SK-N-SH (cell line): ENCODE data around the gene LTBP1. TPM values are rescaled to one million over a fixed set of nuclear protein-coding genes. Genes with fewer than 3 reads are reported as not detected.

ENCODE experiments used
- CTCF ChIA-PET: fragments of 300-600, 350-600 bp; formaldehyde crosslinking; extraction: SDS; loops from one replicate; lab custom pipeline; 2021; lab: Yijun Ruan, JAX
- POLR2A ChIA-PET: fragments of 350-600 bp; sonication (Branson Sonifier 250); formaldehyde crosslinking; extraction: SDS; loops from one replicate; lab custom pipeline; 2020; ENCODE audit warnings: antibody characterized with exemption, inconsistent platforms; lab: Yijun Ruan, JAX
- DNase-seq: peaks from one replicate; pipeline ENCODE4 v3.0.0; 2012
- H2AFZ ChIP-seq: fragments of 200-600 bp; sonication (generic); 2 replicates; pipeline ENCODE4 v1.8.1; 2016; ENCODE audit warnings: antibody characterized with exemption, mild to moderate bottlenecking, low read depth
- H3F3A ChIP-seq: fragments of 200-600 bp; sonication (generic); replicated peaks from 2 replicates; pipeline ENCODE3; 2016; ENCODE audit warnings: antibody characterized with exemption, mild to moderate bottlenecking; ENCODE audit not compliant: insufficient read depth
- H3K27ac ChIP-seq, 2 experiments: fragments of 200-500 bp in 1 of 2; fragments of 200-600 bp in 1 of 2; sonication (Bioruptor generic) in 1 of 2; sonication (generic), shearing (Covaris generic) in 1 of 2; 2 replicates each; pipeline versions ENCODE4 v1.5.1 to v1.6.1; 2014 to 2016; ENCODE audit warnings: low read depth in 2 of 2, inconsistent platforms in 1 of 2, low read length in 1 of 2, mild to moderate bottlenecking in 1 of 2, mixed read lengths in 1 of 2
- H3K27me3 ChIP-seq: fragments of 200-600 bp; sonication (generic), shearing (Covaris generic); 2 replicates; pipeline ENCODE4 v1.6.1; 2016; ENCODE audit warnings: mixed run types; ENCODE audit not compliant: insufficient read depth
- H3K36me3 ChIP-seq, 2 experiments: fragments of 200-500 bp in 1 of 2; fragments of 200-600 bp in 1 of 2; sonication (Bioruptor generic) in 1 of 2; sonication (generic) in 1 of 2; replicated peaks in 1 of 2; 2 replicates each; pipeline versions ENCODE3 to v1.5.1; 2014 to 2016; ENCODE audit warnings: low read length in 1 of 2, mild to moderate bottlenecking in 1 of 2; ENCODE audit not compliant: insufficient read depth in 2 of 2, control insufficient read depth in 1 of 2
- H3K4me1 ChIP-seq, 2 experiments: fragments of 200-500 bp in 1 of 2; fragments of 200-600 bp in 1 of 2; sonication (Bioruptor generic) in 1 of 2; sonication (generic), shearing (Covaris generic) in 1 of 2; 2 replicates each; pipeline versions ENCODE4 v1.5.1 to v1.6.1; 2014 to 2016; ENCODE audit warnings: low read depth in 1 of 2, low read length in 1 of 2, mixed run types in 1 of 2; ENCODE audit not compliant: insufficient read depth in 2 of 2, control insufficient read depth in 1 of 2
- H3K4me2 ChIP-seq: fragments of 200-600 bp; sonication (generic), shearing (Covaris generic); 2 replicates; pipeline ENCODE4 v1.6.1; 2017; ENCODE audit warnings: mixed run types
- H3K4me3 ChIP-seq, 2 experiments: fragments of 200-500 bp in 1 of 2; fragments of 200-600 bp in 1 of 2; sonication (Bioruptor generic) in 1 of 2; sonication (generic), shearing (Covaris generic) in 1 of 2; 2 replicates each; pipeline versions ENCODE4 v1.5.1 to v1.8.1; 2014 to 2016; ENCODE audit warnings: low read depth in 2 of 2, inconsistent platforms in 1 of 2, low read length in 1 of 2, mild to moderate bottlenecking in 1 of 2, mixed read lengths in 1 of 2, moderate library complexity in 1 of 2
- H3K79me2 ChIP-seq: fragments of 200-600 bp; sonication (generic); 2 replicates; pipeline ENCODE4 v1.8.1; 2017; ENCODE audit warnings: mild to moderate bottlenecking; ENCODE audit not compliant: insufficient read depth
- H3K9ac ChIP-seq: fragments of 200-600 bp; sonication (generic); 2 replicates; pipeline ENCODE4 v1.6.1; 2017; ENCODE audit warnings: mixed run types
- H3K9me2 ChIP-seq: fragments of 200-600 bp; sonication (generic); 2 replicates; pipeline ENCODE4 v1.6.1; 2017; ENCODE audit warnings: mixed run types
- H3K9me3 ChIP-seq: fragments of 200-600 bp; sonication (generic); 2 replicates; pipeline ENCODE4 v1.6.1; 2017; ENCODE audit warnings: mixed run types, mild to moderate bottlenecking, moderate library complexity
- H4K20me1 ChIP-seq: fragments of 200-600 bp; sonication (generic); 2 replicates; pipeline ENCODE4 v1.6.1; 2017; ENCODE audit warnings: mild to moderate bottlenecking, mixed run types; ENCODE audit not compliant: insufficient read depth
- EP300 ChIP-seq, 2 experiments: IDR thresholded peaks; 2 replicates each; pipeline versions ENCODE4 v1.4.0 to v1.6.1; 2012; ENCODE audit warnings: borderline replicate concordance in 1 of 2, low read depth in 1 of 2, low read length in 1 of 2
- EZH2phosphoT487 ChIP-seq: fragments of 200-600 bp; sonication (generic); IDR thresholded peaks from 2 replicates; pipeline ENCODE4 v1.6.1; 2017; ENCODE audit warnings: low read depth, mixed run types, mild to moderate bottlenecking, antibody characterized with exemption, moderate library complexity, borderline replicate concordance
- FOSL2 ChIP-seq: IDR thresholded peaks from 2 replicates; pipeline ENCODE4 v1.4.0; 2012; ENCODE audit warnings: low read depth, mild to moderate bottlenecking, moderate library complexity, borderline replicate concordance
- FOXM1 ChIP-seq: IDR thresholded peaks from 2 replicates; pipeline ENCODE4 v1.4.0; 2012; ENCODE audit warnings: low read depth, mild to moderate bottlenecking
- GABPA ChIP-seq: IDR thresholded peaks from 2 replicates; pipeline ENCODE4 v1.4.0; 2012; ENCODE audit warnings: low read depth, mild to moderate bottlenecking
- GATA2 ChIP-seq: sonication (generic); formaldehyde crosslinking; IDR thresholded peaks from 2 replicates; pipeline ENCODE4 v1.5.0; 2020; ENCODE audit warnings: mild to moderate bottlenecking, missing genetic modification reagents
- IRF3 ChIP-seq: fragments of 150-350 bp; IDR thresholded peaks from 2 replicates; pipeline ENCODE4 v1.6.1; 2016; ENCODE audit warnings: mild to moderate bottlenecking, low read depth, low read length
- POLR2AphosphoS5 ChIP-seq: IDR thresholded peaks from 2 replicates; pipeline ENCODE4 v1.6.1; 2012; ENCODE audit warnings: low read depth, low read length
- RCOR1 ChIP-seq: fragments of 150-350 bp; IDR thresholded peaks from 2 replicates; pipeline ENCODE4 v1.6.1; 2017; ENCODE audit warnings: antibody characterized with exemption, low read length
- REST ChIP-seq: IDR thresholded peaks from 2 replicates; pipeline ENCODE4 v1.6.1; 2012; ENCODE audit warnings: mild to moderate bottlenecking, low read depth, low read length, moderate library complexity
- RFX5 ChIP-seq: IDR thresholded peaks from 2 replicates; pipeline ENCODE4 v1.6.1; 2012; ENCODE audit warnings: mild to moderate bottlenecking, improper control_type of control experiment, low read length
- RXRA ChIP-seq: IDR thresholded peaks from 2 replicates; pipeline ENCODE4 v1.4.0; 2012; ENCODE audit warnings: low read depth, mild to moderate bottlenecking, borderline replicate concordance
- SMC3 ChIP-seq: IDR thresholded peaks from 2 replicates; pipeline ENCODE4 v1.6.1; 2012; ENCODE audit warnings: low read depth, low read length, improper control_type of control experiment
- TCF12 ChIP-seq: IDR thresholded peaks from 2 replicates; pipeline ENCODE4 v1.4.0; 2012
- TEAD4 ChIP-seq: IDR thresholded peaks from 2 replicates; pipeline ENCODE4 v1.4.0; 2012; ENCODE audit warnings: mild to moderate bottlenecking, borderline replicate concordance; ENCODE audit not compliant: insufficient read depth
- USF2 ChIP-seq: fragments of 150-350 bp; IDR thresholded peaks from 2 replicates; pipeline ENCODE4 v1.6.1; 2017; ENCODE audit warnings: antibody characterized with exemption, low read length, low read depth, borderline replicate concordance
- YY1 ChIP-seq: IDR thresholded peaks from 2 replicates; pipeline ENCODE4 v1.4.0; 2012; ENCODE audit warnings: low read depth, mild to moderate bottlenecking
- WGBS: methylation state at CpG from one replicate; pipeline ENCODE4 v1.1.6; 2017; ENCODE audit warnings: low lambda C conversion rate; 5-methylcytosine and 5-hydroxymethylcytosine counted together
- polyA plus RNA-seq, 3 experiments: library from polyadenylated mRNA; depleted of rRNA; stranded (reverse); fragments of >200 nt; gene quantifications; 2 replicates each; pipeline ENCODE4 v1.2.3, GENCODE V29; 2012

Gene LTBP1
- polyA plus RNA-seq, 1 of the 3 experiments (the other 2 are of a cell fraction), result 467 TPM

- Histone ChIP-seq H4K20me1 (no peaks in the 10 kb centered on the region), H3F3A (no peaks in the 10 kb centered on the region), H3K9me2 (no peaks in the 10 kb centered on the region), H3K4me3 (no peak overlapping the region), H3K9me3 (no peaks in the 10 kb centered on the region), H3K27ac (no peak overlapping the region), H3K4me1 (peaks cover 2 to 5% of the 10 kb centered on the region in 2 experiments; a peak in 1 of 4 replicates), H3K79me2 (no peaks in the 10 kb centered on the region), H2AFZ (peak overlapping the region; percentile 15; the same call in 1 of the 2 replicates), H3K9ac (no peak overlapping the region), H3K36me3 (no peaks in the 10 kb centered on the region), H3K4me2 (no peak overlapping the region), H3K27me3 (no peaks in the 10 kb centered on the region)
- POLR2A ChIA-PET, result no interaction called here
- WGBS, result 30% methylated on average over 13 of the region's 13 CpGs
- no peak for DNase-seq
- CTCF ChIA-PET, result interaction anchor here (0.7 kb wide), 1 partner anchor 11 kb away, joined by 3 read pairs; no protein-coding TSS in a partner anchor
- TF ChIP-seq FOXM1 (no peak), FOSL2 (no peak), RCOR1 (no peak), IRF3 (no peak), YY1 (no peak), TEAD4 (no peak), RFX5 (no peak), EP300 (IDR thresholded peaks at IDR 0.05; ENCODE audit: borderline replicate concordance in 1 of 2, low read depth in 1 of 2, low read length in 1 of 2) (no peak), GABPA (no peak), EZH2phosphoT487 (no peak), SMC3 (no peak)
Measured at GRCh38 chr2:32937602-32938448, 8.9 kb upstream of the LTBP1 start.

- no peak for DNase-seq
- Histone ChIP-seq H2AFZ (no peak overlapping the region), H3K9me2 (no peaks in the 10 kb centered on the region), H3K4me1 (peaks cover 2 to 5% of the 10 kb centered on the region in 2 experiments; a peak in 1 of 4 replicates), H4K20me1 (no peaks in the 10 kb centered on the region), H3F3A (no peaks in the 10 kb centered on the region), H3K36me3 (no peaks in the 10 kb centered on the region), H3K9me3 (no peaks in the 10 kb centered on the region), H3K9ac (no peak overlapping the region), H3K27me3 (no peaks in the 10 kb centered on the region), H3K4me3 (no peak overlapping the region), H3K79me2 (no peaks in the 10 kb centered on the region), H3K27ac (no peak overlapping the region), H3K4me2 (no peak overlapping the region)
- CTCF ChIA-PET, result no interaction called here
- POLR2A ChIA-PET, result no interaction called here
- 89% methylated on average over 3 of the region's 3 CpGs for WGBS
- TF ChIP-seq TCF12, result no peak
- no peak for TF ChIP-seq SMC3
- no peak for TF ChIP-seq REST
- no peak for TF ChIP-seq EP300 (IDR thresholded peaks at IDR 0.05; ENCODE audit: borderline replicate concordance in 1 of 2, low read depth in 1 of 2, low read length in 1 of 2)
- no peak for TF ChIP-seq POLR2AphosphoS5
- TF ChIP-seq FOXM1, result no peak
- no peak for TF ChIP-seq RXRA
- TF ChIP-seq IRF3, result no peak
- no peak for TF ChIP-seq GATA2 (CRISPR knock-in tag)
- no peak for TF ChIP-seq FOSL2
- no peak for TF ChIP-seq USF2
Measured at GRCh38 chr2:32938934-32939333, 7.8 kb upstream of the LTBP1 start.
